Suppressor macrophage treated with lipopolysaccharide for 4 hours (primary cell): ENCODE results near the gene WSB2.
A peak's percentile ranks its signal among the peaks of the same experiment; 100 is the strongest.
"Not testable (repeated sequence)": the region's sequence is repeated elsewhere in the genome, so short reads cannot be mapped to it uniquely, and the experiment has no call there.

Experiments
- DNase-seq: peaks from one replicate; pipeline ENCODE4 v3.0.0-alpha.2; 2020

The WSB2 gene

DNA sequence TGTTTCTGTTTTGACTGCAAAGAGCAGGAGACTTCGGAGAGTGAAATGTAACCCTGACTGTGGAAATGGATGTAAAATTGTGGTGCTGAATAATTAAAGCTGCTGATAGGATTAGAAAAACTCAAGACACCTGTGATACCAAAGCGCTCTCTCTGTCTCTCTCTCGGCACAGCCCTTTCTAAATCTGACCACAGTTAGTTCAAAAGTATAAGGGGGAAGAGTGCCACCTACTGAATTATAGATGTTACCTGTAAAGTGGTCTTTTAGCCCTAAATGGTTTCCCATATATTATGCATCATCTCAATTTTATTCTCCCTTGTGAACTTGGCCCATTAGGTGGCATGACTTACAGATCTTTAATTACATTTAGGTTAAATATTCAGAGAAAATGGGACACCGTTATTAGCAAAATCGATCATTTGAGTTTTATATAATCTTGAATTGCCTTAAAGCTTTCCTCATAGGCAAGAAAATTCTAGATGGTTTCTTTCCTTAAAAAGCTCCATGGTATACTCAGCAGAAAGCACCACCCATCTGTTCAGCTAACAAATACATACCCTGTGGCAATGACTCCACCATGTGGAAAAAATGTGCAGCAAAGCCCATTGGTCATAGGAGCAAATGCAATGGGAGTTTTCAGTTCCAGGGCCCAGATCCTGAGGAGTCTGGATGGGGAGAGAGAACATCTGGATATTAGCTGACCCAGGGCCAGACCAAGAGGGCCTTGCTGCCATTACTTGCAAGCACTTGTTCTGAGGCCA, 26.4 kb downstream of the WSB2 start:
- no peak for DNase-seq

DNA sequence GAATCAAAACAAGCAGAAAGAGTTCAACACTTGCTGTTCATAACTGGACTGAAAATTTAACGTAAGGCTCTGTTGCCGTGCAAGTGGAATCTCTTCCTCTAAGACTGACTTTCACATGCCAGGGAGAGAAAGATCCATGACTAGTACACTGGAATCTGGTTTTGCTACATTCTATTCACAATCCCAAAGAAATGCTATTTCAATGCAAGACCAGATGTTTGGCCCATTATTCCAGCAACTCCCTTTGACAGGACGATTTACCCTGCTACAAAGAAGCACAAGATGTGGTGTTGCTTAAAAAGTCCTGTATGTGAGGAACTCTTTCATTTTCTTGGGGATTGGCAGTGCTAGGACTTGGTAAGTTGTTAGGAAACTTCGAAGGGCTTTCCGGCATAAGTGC, 27.1 kb downstream of the WSB2 start:
- DNase-seq: no peak

DNA sequence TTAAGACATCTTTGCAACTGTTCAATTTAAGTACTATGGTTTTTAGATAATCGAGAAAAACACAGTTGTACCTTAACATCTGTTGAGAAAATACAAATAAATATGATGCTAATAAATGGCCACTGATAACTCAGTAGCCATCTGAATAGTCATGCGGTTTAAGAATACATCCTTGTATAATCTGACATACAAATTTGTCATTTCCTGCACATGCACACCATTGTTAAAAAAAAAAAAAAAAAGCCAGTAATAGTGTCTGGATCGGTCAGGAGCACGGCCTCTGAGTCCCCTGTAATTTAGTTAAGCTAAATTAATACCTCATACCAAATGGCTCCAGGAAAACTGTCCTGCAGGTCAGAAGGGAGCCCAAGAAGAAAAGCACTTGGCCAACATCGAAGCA, 27.7 kb downstream of the WSB2 start:
- DNase-seq: no peak

DNA sequence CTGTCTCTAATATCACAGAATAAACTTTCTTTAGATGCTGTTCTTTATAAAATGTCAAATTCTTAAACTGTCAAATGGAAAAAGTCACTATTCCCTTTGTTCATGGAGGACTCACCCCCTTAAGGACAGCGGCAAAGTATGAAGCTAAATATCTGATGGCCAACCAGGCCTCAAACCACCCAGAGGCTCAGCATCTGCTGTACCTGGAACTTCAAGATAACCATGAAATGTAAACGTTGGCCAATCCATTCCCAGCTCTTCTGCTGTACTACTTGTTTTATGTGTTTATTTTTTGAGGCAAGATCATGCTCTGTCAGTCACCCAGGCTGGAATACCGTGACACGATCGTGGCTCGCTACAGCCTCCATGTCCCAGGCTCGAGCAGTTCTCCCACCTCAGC, 28.8 kb downstream of the WSB2 start:
- DNase-seq: no peak

DNA sequence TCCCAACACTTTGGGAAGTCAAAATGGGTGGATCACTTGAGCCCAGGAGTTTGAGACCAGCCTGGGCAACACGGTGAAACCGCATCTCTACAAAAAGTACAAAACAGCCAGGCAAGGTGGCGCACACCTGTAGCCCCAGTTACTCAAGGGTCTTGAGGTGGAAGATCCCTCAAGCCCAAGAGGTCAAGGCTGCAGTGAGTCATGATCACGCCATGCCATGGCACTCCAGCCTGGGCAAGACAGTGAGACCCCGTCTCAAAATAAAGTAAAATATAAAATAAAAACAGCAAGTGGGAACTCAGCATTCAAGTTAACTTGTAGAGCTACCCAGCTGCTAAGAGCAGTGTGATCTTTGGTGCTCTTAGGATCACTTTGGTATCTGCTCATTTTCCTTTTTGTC, 31.8 kb downstream of the WSB2 start:
- no peak for DNase-seq

DNA sequence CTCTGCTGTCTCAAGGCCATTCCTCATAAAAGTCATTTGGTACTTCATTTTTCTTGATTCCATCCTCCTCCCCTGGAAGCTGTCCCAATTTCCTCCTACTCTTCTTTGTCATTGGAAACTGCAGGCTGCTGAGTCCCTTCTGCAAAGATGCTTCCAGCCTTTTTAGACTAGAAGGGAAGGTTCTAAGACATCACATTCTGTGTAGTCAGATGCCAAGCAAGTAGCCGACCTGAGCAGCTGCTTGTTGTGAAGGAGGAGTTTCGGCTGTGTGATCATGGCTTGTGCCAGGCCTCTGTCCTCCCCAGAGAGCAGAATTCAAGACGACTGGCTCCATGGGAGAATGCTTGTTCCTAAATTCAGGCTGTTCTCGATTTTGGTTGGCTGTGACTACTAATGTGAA, 35.8 kb downstream of the WSB2 start:
- DNase-seq: no peak

DNA sequence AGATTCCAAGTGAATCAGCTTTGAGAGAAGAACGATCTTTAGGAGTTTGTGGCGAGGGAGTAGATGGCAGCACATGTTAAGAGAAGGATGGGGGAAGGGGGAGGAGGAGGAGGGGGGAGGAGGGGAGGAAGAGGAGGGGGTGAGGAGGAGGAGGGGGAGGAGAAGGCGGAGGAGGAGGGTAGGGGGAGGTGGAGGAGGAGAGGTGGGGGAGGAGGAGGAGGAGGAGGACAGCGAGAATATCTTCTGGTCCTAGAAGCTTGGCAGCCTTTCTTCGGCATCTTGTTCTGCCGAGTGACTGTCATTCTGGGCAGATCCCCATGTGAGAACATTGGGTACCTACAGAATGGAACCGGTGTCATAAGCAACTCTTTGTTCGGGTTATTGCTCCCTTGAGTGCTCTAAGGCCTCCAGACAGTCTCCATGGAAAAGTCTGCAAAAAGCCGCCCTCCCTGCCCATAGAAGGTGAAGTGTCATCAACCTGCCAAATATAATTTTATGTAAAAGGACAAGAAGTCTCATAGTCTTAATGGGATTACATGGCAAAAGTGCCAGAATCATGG, 37.6 kb downstream of the WSB2 start:
- DNase-seq: no peak

DNA sequence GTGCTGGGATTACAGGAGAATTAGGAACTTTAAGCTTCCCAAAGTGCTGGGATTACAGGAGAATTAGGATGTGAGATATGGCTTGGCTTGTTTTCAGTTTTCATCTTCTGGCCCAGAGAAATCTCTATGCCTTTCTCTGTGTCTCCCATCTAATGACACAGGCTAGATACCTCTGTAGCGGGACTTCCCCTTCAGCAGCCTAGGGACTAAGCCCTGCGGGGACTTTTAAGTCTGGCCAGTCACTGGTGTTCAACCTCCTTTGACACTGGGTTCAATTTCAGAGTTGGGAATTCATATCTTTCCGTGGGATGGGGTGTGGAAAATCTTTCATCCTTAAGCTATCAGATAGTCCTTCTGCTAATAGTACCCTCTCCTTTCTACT, 38.3 kb downstream of the WSB2 start:
- DNase-seq: no peak

DNA sequence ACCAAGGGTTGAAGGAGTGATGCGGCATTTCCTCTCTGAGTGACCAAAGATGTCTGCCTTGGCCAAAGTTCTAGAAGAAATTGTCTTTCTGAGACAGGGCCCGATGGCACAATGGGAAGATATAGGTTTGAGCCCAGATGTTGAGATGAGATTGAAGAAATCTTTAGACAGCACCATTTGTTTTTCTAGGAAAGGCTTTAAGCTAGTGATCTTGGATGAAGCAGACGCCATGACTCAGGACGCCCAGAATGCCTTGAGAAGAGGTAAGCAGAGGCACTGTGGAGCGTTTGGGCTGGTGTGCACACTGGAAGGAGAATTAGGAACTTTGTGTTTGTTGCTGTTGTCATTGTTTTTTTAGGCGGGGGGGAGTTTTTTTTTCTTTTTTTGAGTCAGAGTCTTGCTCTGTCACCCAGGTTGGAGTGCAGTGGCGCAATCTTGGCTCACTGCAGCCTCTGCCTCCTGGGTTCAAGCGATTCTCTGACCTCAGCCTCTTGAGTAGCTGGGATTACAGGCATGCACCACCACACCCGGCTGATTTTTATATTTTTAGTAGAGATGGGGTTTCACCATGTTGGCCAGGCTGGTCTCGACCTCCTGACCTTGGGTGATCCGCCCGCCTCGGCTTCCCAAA, 38.8 kb downstream of the WSB2 start:
- not testable (repeated sequence) for DNase-seq

DNA sequence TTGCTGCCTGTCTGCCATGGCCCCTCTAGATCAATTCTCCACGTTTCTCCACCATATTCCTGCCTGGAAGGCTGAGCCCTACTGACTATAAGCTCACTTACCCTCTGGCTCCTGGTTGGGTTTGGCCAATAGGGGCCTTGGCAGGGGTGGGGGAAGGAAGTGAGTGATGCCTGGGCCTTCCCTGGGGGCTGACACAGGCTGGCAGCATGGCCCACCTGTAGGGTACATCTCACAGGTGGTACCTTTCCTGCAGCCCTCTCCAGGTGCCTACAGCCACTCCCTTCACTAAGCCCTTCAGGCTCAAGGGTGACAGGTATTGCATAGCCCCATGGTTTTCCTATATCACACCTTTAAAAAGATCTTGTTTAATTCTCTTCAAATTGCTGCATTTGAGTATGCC, 40.9 kb downstream of the WSB2 start:
- no peak for DNase-seq

DNA sequence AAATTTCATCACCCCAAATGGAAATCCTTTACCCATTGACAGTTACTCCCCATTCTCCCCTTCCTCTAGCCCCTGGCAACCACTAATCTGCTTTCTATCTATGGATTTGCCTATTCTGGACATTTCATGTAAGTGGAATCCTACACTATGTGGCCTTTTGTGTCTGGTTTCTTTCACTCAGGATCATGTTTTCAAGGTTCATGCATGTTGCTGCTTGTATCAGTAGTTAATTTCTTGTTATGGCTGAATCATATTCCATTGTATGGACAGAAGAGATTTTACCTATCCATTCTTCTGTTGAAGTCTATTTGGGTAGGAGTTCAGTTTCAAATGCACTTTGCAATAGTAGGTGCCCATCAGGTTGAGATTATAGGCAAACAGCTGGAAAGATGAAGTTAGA, 43.1 kb downstream of the WSB2 start:
- DNase-seq: no peak

DNA sequence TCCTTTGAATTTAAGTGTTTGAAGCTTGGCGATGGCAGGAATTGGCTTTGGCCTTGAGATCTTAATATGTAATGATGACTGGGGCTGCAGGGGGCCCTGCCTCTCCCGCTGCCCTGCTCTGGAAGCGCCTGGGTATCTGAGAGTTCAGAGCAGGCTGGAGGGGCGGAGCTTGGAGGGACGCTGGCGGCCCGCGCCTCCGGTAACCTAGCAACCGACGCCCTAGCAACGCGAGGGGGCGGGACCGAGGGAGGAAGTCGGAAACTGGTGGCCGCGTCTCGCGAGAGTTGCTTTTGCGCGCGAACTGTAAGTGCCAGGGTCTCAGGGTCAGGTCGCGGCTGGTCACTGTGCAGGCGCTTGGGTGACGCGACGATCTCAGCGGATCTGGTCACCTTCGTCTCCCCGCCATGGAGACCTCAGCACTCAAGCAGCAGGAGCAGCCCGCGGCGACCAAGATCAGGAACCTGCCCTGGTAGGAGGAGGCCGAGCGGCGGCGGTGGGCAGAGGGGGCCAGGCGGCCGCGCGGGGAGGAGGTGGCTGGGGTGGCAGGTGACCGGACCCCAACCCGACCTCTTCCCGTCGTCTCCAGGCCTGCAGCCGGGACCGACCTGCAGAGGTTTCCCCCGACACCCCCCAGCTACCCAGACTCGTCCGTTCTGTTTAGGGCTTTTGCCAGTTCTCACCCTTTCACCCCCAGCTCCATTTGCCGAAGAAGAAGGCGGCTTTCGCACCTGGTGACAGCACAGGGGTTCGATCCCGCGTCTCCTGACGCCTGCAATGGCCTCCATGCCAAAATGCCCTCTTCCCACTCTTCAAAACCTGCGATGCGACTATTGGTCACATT, 44.3 kb downstream of the WSB2 start, which contains the start of gene RFC5:
TSS of gene RFC5 (plus strand) at position 280 of the 841 bp plus-strand sequence. CDS start at position 405, 125 bp downstream.
- peak; percentile 99 for DNase-seq

DNA sequence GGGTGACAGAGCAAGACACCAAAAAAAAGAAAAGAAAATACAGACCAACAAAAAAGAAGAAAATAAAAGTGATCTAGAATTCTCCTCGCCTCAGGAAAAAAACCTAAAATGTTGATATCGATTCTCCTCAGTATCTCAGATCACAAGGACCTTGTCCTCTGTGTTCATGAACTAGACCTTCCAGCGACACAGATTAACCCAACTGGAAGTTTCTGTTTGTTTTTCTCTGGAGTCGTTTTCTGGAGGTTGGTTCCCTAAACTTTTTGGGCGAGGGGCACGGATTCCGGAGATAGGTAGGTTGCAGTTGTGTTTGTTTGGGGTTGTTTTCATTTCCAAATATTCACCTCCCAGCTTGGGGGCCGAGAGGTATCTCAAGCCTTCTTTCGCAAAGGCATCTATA, 45.0 kb downstream of the WSB2 start:
- DNase-seq: no peak

DNA sequence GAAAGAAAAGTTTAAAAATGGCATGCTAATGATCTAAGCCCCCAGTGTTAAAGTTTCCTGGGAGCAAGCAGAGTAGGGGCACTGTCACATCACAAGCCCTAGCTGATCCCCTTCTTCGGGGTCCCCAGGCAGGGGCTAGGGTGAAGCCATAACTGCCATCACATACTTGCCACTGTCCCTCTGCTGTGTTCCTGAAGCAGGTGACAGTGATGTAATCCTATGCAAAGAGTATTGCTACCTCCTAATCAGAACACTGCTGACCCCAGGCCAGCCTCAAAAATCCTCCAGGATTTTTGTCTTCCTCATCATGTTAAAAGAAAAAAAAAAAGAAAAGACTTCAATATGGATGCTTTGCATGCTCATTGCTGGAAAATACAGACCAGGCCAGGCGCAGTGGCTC, 45.7 kb downstream of the WSB2 start:
- DNase-seq: no peak

DNA sequence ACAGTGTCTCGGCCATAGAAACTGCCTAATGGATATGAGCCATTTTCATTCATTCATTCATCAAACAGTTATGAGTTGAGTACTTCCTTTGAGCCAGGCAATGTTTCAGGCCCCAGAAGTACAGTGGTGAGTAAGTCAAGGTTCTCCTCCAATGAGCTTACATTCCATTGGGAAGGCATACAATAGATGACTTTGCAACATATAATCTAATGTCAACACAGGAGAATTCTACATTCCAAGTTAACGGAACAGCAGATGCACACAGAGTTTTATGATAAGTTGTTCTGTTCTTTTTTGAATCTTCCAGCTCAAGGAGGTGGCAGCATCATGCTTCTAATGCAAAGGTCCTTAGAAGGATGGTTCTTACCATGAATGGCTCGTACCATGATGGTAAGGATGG, 47.7 kb downstream of the WSB2 start:
- DNase-seq: no peak

DNA sequence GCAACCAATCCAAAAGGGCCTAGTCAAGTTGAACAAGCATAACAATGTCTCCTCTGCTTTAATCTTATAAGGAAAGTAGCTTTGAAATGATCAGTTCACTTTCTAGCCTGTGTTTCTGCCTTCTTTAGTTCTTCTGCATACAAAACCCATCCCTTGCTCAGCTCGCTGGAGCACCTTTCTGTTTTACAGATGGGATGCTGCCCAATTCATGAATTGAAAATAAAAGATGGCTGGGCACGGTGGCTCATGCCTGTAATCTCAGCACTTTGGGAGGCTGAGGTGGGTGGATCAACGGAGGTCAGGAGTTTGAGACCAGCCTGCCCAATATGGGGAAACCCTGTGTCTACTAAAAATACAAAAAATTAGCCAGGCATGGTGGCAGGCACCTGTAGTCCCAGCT, 49.0 kb downstream of the WSB2 start:
- DNase-seq: no peak

DNA sequence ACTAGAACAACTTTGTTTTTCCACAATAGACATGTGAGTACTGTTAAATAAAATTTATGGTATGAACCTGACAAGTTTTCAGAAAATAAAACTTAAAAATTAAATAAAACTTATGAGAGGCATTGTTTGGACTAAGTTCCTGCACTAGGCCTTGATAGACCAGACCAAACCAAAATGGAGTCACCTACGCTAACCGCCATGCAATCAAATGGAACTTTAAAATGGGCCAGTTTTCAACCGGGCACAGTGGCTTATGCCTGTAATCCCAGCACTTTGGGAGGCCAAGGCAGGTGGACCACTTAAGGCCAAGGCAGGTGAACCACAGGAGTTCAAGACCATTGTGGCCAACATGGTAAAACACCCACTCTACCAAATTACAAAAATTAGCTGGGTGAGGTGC, 49.6 kb downstream of the WSB2 start:
- DNase-seq: no peak

DNA sequence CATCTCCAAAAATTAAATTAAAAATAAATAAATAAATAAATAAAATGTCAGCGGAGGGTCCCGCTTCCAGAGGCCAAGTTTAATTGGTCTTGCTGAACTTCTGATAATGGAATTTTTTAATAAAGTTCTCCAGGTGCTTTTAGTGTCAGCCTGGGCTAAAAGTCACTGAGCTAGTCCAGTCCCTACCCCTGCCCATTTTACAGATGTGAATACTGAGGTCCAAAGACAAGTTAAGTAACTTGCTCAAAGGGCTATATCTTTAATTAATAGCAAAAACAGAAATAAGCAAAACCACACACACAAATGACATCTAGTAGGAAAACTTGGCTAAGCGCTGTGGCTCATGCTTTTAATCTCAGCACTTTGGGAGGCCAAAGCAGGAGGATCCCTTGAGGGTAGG, 50.1 kb downstream of the WSB2 start:
- no peak for DNase-seq

DNA sequence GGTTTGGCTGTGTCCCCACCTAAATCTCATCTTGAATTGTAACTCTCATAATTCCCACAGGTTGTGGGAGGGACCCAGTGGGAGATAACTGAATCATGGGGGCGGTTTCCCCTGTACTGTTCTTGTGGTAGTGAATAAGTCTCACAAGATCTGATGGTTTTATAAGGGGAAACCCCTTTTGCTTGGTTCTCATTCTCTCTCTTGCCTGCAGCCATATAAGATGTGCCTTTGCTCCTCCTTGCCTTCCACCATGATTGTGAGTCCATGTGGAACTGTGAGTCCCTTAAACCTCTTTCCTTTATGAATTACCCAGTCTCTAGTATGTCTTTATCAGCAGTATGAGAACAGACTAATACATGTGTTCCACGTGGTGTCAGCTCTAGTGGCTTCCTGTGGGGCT, 61.2 kb downstream of the WSB2 start:
- DNase-seq: peak; percentile 2

DNA sequence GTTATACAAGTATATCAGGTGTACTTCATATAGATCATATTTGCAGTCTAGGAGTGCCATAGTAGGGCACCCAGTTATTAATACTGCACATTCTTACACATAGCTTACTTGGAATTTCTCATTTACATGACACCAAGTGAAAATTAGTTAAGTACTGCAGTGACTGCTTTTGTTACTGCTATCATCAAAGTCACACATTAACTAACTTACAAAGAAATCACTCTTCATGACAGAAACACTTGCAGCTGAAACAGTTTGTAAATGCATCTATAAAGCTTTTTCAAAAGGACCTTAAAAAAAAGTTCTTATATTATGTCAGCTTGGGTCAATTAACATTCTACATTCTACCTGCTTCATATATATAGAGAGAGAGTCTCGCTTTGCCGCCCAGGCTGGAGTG, 62.3 kb downstream of the WSB2 start:
- no peak for DNase-seq

DNA sequence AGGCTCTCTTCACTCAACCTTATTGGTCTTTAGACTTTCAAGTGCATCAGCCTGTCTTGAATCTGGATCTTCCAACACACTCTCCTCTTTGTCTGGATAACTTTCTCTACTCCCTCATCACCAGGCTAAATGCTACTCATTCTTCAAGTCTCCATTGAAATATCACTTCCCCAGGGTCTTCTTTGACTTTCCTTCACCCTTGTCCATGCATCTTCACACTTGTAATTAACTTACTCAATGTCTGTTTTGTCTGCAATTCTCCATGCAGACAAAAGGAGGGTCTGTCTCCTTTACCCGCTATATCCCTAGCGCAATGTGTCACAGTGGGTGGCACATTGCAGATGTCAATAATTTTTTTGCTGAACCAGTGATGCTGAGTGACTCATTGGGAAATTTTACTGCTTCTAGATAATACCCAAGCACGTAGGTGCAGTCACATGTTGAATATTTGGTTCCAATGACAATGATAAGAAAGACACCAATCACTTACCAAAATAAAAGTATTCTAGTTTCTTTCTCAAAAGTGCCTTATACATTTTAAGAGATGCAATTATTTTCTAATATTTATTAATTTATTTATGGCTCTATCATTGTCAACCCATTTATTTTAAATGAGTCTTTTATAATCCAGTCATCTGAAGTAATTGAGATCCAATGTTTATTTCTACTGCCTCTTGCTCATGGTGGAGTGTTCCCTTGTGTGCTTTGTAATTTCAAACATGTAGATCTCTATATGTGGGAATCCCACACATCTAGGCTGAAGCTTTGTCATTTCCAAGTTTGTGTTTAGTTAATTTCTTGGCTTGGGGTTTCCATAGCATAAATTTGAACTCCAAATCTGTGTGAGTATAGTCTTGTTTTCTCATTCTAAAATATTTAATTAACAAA, 66.2 kb downstream of the WSB2 start:
- DNase-seq: no peak

DNA sequence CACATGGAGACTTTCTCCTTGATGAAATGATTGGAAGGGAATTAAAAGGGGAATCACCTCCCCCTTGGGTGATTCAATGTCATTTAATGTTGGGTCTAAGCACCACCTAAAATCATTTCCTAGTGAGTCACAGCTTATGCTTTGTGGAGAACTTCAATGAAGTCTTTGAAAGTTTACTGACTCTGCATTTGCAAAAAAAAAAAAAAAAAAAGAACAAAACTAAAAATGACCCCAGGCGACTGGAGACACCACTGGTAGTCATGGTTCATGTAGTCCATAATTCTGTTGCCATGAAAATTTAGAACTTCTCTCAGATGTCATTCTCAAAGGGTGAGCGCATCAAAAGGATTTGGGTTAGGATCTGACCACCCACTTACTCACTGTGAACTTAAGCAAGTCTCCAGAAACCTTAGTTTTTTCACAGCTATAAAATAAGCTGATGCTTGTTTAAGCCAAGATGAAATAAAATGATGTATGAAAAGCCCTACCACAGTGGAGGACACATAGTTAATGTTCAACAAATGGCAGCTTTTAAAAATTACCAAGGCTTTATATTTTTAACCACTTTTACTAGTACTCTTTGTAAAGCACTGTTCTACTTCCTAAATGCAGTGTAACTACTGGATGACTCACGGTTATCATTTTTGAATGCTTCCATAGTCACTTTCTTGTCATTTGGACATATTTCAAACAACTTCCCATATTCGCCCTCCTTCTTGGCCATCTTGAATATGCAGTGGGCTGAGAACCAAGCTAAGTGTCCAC, 74.1 kb downstream of the WSB2 start:
- peak; percentile 50 for DNase-seq
